Right cardiac atrium (tissue), 5 donors: Measurements from ENCODE around the gene RAB8A. TPM values are rescaled to one million over a fixed set of nuclear protein-coding genes. Genes with fewer than 3 reads are reported as not detected.
A peak's percentile ranks its signal among the peaks of the same experiment; 100 is the strongest.

ENCODE experiments used
- ATAC-seq, 2 donors: fragments of 200-7000 bp; cut with Tn5 transposase; one replicate each; pipeline versions ENCODE4 v1.8.0 to v1.9.1; 2020; ENCODE audit warnings: moderate library complexity in 2 of 2, mild to moderate bottlenecking in 1 of 2
- DNase-seq, 3 donors: peaks; one replicate each; pipeline ENCODE4 v3.0.0-alpha.2; 2020
- H3K27ac ChIP-seq: one replicate; pipeline ENCODE4 v1.5.1; 2013; ENCODE audit warnings: mild to moderate bottlenecking, low read length, control low read depth, moderate library complexity
- H3K27me3 ChIP-seq: one replicate; pipeline ENCODE4 v1.6.1; 2013; ENCODE audit not compliant: control insufficient read depth, insufficient read depth
- H3K4me1 ChIP-seq: one replicate; pipeline ENCODE4 v1.6.1; 2013; ENCODE audit warnings: low read length; ENCODE audit not compliant: control insufficient read depth, insufficient read depth
- H3K4me3 ChIP-seq: one replicate; pipeline ENCODE4 v1.5.1; 2013; ENCODE audit warnings: low read length, control low read depth
- H3K9me3 ChIP-seq: one replicate; pipeline ENCODE4 v1.6.1; 2013; ENCODE audit warnings: low read length; ENCODE audit not compliant: control insufficient read depth
- WGBS: extraction: QIAGEN DNeasy Blood & Tissue Kit; methylation state at CpG from one replicate; pipeline ENCODE4 v1.1.7; 2013; 5-methylcytosine and 5-hydroxymethylcytosine counted together
- intact Hi-C, 4 donors: fragments of 100-400 bp; cut with DNase I; formaldehyde crosslinking; loops; one replicate each; pipeline versions ENCODE4 v1.11.0 to v1.14.0; 2022 to 2023
- polyA plus RNA-seq: library from polyadenylated mRNA; stranded (reverse); fragments of 200-250 nt; gene quantifications from one replicate; pipeline ENCODE4 v1.2.3, GENCODE V29; 2013
- total RNA-seq, 4 donors: library from RNA; stranded (reverse); fragmentation: NEBNext Ultra II Directional; extraction: Animal tissue kit (Norgen Biotek cat#: 25700); gene quantifications; one replicate each; pipeline ENCODE4 v1.2.1, GENCODE V29; 2021
- donor health status: healthy with polysubstance abuse.
- donor health status: DM: no; HTN: yes; CAD: no.
- donor health status: DM: no; HTN: no; CAD: no.
- donor health status: DM: no; HTN: yes; CAD: no; lungs with severe emphysema.
- donor health status: DM: yes; HTN: yes; CAD: no.

The RAB8A gene
- total and polyA plus RNA-seq, 5 donors = 12.9 to 30.0 (median 23.4) TPM

DNA sequence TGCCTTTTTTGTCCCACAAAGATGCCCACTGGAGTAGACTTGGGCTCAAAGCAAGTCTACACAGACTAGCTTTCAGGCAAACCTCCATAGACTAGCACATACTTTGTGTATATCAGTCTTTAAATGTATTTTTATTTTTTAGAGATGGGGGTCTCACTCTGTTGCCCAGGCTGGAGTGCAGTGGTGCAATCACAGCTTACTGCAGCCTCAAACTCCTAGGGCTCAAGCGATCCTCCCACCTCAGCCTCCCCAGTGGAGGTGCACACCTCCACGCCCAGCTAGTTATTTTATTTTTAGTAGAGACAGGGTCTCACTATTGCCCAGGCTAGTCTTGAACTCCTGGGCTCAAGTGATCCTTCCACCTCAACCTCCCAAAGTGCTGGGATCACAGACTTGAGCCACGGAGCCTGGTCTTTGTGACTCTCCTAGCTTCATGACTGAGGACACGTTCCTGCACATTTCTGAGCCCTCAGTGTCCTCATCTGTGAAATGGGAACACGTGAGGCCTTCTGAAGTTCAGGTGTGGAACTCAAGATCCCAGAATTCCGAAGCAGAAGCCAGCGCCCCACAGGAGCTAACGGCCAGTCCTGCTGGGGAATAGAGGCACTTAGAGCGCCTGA is 40.5 kb upstream of the RAB8A start:
- intact Hi-C loops = no loop called here
- ATAC-seq (no peak), DNase-seq (no peak)
- 78% methylated on average over 9 of the region's 9 CpGs for WGBS
- H3K27ac ChIP-seq = peak overlapping the region; percentile 55
- H3K4me3 ChIP-seq = no peak overlapping the region
- no peaks in the 10 kb centered on the region for H3K9me3 ChIP-seq
- no peaks in the 10 kb centered on the region for H3K27me3 ChIP-seq
- H3K4me1 ChIP-seq = no peaks in the 10 kb centered on the region

DNA sequence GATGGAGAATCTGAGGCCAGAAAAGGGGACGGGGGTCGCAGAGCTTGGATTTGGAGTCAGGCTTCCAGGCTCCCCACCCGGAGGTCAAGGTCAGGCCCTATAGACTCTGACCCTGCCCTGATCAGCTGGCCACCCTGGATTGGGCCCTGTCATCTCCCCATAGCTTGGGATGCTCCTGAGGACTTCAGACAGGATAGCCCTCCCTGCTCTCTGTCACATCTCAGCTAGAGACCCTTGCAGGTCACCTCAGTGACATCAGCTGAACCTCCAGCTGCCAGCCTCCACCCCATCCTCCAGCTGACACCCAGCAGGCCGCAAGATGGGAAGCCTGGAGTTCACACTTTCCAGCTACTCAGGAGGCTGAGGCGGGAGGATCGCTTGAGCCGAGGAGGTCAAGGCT is 38.2 kb upstream of the RAB8A start:
- Histone ChIP-seq H3K9me3 (no peaks in the 10 kb centered on the region), H3K4me3 (no peak overlapping the region), H3K4me1 (peaks cover 2% of the 10 kb centered on the region), H3K27me3 (no peaks in the 10 kb centered on the region), H3K27ac (no peak overlapping the region)
- intact Hi-C loops = no loop called here
- 92% methylated on average over 7 of the region's 7 CpGs for WGBS
- ATAC-seq (no peak), DNase-seq (no peak)

DNA sequence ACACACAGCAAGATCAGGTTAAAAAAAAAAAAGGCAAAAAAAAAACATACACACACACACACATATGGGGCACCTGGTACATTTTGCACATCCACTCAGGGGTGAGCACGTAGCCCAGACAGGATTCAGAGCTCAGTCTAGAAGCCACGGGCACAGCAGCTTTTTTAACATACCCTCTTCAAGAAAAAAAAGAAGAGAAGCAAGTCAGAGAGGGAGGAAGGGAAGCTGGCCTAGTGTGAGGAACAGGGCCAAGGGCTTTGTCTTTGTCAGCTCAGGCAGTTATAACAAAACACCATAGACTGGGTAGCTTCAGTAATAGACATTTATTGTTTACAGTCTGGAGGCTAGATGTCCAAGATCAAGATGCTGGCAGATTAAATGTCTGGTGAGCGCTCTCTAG is 37.7 kb upstream of the RAB8A start:
- DNase-seq (no peak), ATAC-seq (no peak)
- Histone ChIP-seq H3K27ac (no peak overlapping the region), H3K4me1 (peaks cover 2% of the 10 kb centered on the region), H3K27me3 (no peaks in the 10 kb centered on the region), H3K9me3 (no peaks in the 10 kb centered on the region), H3K4me3 (no peak overlapping the region)
- 56% methylated on average over 3 of the region's 3 CpGs for WGBS
- intact Hi-C loops = no loop called here

DNA sequence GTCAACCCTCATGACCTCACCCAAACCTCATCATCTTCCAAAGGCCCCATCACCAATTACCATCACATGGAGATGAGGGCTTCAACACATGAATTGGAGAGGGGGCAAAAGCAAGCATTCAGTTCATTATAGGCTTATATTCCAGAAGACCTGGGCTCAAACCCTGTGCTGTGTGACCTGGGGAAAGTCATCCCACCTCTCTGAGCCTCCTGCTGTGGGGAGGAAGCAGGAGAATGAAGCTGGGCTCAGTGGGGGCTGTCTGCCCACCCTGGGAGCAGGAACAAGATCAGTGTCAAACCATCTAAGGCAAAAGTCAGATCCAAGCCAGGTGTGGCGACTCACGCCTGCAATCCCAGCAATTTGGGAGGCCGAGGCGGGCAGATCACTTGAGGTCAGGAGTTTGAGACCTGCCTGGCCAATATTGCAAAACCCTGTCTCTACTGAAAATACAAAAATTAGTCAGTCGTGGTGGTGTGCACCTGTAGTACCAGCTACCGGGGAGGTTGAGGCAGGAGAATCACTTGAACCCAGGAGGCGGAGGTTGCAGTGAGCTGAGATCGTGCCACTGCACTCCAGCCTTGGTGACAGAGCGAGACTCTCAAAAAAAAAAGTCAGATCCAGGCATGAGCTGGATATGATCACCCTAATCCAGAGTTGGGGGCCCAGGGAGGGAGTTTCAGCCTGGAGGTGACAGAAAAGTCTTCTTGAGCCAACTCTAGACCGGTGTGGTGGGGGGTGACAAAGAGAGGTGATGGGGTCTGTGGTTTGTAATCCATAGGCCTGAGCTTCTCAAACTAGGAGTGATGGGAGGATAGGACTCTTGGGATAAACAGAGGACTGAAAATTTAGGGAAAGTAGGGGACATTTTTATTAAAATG is 37.0 kb upstream of the RAB8A start:
- Histone ChIP-seq H3K27me3 (no peaks in the 10 kb centered on the region), H3K27ac (no peak overlapping the region), H3K9me3 (no peaks in the 10 kb centered on the region), H3K4me1 (peaks cover 4% of the 10 kb centered on the region), H3K4me3 (no peak overlapping the region)
- ATAC-seq (no peak), DNase-seq (no peak)
- WGBS = 96% methylated on average over 10 of the region's 10 CpGs
- intact Hi-C loops = no loop called here

DNA sequence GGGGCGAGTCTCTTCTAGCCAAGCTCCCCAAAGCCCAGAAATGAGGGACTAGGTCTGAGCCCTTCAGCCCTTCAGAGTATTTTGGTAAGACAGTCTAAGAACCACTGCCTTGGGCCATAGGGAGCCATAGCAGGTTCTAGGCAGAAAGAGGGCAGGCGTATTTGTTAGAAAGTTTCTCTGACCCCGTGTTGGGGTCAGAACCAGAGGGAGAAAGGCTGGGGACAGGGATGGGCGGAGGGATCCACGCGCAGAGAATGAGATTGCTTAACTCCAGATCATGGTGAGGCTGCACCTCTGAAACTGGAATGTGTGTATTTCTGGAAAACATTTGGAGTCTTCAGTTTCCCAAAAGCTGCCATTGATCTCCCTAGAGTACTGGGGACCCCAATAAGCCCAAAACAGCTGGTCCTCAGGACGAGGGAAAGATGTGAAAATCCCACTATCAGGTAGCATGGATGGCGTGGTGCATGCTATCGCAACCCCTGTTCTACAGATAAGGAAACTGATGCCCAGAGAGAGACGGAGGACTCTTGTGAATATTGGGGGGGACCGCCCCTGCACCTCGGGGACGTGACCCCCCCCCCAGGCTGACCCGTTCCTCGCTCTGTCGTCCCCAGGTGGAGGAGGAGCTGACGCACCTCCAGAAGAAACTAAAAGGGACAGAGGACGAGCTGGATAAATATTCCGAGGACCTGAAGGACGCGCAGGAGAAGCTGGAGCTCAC is 36.1 kb upstream of the RAB8A start:
- intact Hi-C loops = no loop called here
- no peaks in the 10 kb centered on the region for H3K9me3 ChIP-seq
- WGBS = 30% methylated on average over 21 of the region's 21 CpGs
- no peak for DNase-seq
- H3K4me3 ChIP-seq = peak overlapping the region; percentile 94
- peak overlapping the region; percentile 94 for H3K27ac ChIP-seq
- no peak for ATAC-seq
- peaks cover 4% of the 10 kb centered on the region for H3K4me1 ChIP-seq
- no peaks in the 10 kb centered on the region for H3K27me3 ChIP-seq

DNA sequence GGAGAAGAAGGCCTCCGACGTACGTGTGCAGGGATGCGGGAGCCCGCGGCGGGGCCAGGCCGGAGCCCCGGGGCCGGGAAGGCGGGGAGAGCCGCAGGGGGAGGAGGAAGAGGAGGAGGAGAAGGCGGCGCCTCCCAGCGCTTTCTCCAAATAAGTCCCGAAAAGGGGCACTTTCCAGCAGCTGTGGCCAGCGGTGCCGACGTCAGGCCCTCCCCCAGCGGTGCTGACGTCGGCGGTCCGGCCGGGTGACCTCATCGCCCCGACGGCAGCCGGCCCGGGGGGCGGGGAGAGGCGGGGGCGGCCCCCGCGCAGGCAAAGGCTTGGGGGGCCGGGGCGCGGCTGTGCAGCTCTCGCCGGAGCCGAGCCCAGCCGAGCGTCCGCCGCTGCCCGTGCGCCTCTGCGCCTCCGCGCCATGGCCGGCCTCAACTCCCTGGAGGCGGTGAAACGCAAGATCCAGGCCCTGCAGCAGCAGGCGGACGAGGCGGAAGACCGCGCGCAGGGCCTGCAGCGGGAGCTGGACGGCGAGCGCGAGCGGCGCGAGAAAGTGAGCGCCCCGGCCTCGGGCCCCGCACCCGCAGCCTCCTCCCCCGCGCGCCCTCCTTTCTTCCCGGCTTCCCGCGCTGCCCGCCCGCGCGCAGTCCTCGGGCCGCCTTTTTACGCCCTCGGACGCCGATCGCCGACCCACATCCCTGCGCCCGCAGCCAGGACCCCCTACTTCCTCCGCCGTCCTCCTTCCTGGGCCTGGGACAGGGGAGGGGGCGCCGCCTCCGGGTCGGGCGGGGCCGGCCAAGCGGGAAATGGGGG is 35.3 kb upstream of the RAB8A start, which contains the start of gene TPM4:
Gene TPM4, plus strand, starts transcription at position 342 of the 804 bp plus-strand sequence. Its CDS starts 71 bp downstream, at position 413.
- intact Hi-C loops = no loop called here
- DNase-seq = peak; percentile 95 to 97 (median 97)
- Histone ChIP-seq H3K9me3 (no peaks in the 10 kb centered on the region), H3K27ac (peak within 1 kb of the TSS; percentile 94), H3K4me3 (peak within 1 kb of the TSS; percentile 94), H3K4me1 (peaks cover 4% of the 10 kb centered on the region), H3K27me3 (no peaks in the 10 kb centered on the region)
- ATAC-seq = peak; percentile 88 to 94
- under 1% methylated on average over 99 of the region's 101 CpGs for WGBS

DNA sequence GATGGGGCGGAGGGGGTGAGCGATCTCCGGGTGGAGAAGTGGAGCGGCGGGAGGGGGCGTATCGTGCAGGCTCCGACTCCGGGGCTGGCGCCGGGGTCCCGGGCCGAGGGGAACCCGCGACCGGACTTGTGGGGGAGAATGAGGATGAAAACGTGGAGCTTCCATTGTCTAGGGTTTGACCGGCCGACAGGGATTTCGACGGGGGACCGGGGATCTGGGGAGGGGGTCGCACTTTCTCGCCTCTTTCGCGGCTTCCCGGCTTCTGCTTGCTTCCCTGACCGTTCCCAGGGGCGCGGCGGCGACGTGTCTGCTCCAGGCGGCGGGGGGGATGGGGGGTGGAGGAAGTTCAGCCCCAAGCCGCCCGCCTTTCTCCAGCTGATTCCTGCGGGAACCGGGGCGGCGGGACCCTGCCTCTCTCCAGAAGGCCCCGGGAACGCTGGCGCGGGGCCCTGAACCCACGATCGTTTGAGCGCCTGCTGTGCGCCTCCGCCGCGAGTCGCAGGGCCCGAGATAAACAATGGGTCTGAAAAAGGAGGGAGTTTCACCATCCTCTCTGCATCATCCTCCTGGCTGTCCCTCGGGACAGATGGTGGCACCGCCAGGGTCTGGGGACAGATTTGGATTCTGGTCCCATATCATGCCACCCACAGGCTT is 34.6 kb upstream of the RAB8A start:
- no peaks in the 10 kb centered on the region for H3K27me3 ChIP-seq
- DNase-seq = peak; percentile 62 to 90 (median 90)
- H3K27ac ChIP-seq = peak overlapping the region; percentile 94
- peak; percentile 5 to 16 for ATAC-seq
- H3K4me1 ChIP-seq = peaks cover 4% of the 10 kb centered on the region
- intact Hi-C loops = no loop called here
- under 1% methylated on average over 56 of the region's 56 CpGs for WGBS
- peak overlapping the region; percentile 94 for H3K4me3 ChIP-seq
- H3K9me3 ChIP-seq = no peaks in the 10 kb centered on the region

DNA sequence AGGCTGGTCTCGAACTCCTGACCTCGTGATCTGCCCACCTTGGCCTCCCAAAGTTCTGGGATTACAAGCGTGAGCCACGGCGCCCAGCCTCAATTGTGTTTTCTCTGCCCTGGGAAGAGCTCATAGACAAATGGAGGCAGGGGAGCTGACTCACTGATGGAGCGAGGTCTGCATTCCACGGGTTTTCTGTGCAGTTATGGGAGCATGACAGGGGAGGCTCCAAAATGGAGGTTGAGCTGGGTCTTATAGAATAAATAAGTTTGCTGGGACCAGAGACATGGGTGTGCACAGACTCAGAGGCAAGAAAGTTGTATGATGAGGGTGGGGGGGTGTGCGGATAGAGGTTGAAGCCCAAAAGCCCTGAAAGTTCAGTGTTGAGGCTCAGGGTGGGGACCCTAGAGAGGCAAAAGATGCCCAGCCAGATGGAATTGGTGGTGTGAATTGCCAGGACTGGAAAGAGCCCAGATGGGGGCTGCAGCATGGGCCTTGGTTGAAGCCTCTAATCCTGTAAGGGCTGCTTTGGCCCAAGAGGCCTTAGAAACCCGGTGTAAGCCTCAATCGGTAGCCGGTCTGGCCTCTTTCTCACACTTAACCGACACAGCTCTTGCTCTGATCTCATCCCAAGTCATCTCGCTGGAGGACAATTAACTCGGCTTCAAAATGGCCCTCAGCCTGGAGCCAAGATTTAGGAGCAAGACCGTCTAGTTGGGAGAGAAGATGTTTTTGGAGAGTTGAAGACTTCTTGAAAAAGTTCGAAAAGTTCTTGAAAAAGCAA is 33.5 kb upstream of the RAB8A start:
- peak overlapping the region; percentile 99 for H3K27ac ChIP-seq
- DNase-seq (no peak), ATAC-seq (no peak)
- H3K4me1 ChIP-seq = peaks cover 4% of the 10 kb centered on the region
- peak overlapping the region; percentile 53 for H3K4me3 ChIP-seq
- no peaks in the 10 kb centered on the region for H3K9me3 ChIP-seq
- intact Hi-C loops = no loop called here
- 28% methylated on average over 16 of the region's 16 CpGs for WGBS
- H3K27me3 ChIP-seq = no peaks in the 10 kb centered on the region

DNA sequence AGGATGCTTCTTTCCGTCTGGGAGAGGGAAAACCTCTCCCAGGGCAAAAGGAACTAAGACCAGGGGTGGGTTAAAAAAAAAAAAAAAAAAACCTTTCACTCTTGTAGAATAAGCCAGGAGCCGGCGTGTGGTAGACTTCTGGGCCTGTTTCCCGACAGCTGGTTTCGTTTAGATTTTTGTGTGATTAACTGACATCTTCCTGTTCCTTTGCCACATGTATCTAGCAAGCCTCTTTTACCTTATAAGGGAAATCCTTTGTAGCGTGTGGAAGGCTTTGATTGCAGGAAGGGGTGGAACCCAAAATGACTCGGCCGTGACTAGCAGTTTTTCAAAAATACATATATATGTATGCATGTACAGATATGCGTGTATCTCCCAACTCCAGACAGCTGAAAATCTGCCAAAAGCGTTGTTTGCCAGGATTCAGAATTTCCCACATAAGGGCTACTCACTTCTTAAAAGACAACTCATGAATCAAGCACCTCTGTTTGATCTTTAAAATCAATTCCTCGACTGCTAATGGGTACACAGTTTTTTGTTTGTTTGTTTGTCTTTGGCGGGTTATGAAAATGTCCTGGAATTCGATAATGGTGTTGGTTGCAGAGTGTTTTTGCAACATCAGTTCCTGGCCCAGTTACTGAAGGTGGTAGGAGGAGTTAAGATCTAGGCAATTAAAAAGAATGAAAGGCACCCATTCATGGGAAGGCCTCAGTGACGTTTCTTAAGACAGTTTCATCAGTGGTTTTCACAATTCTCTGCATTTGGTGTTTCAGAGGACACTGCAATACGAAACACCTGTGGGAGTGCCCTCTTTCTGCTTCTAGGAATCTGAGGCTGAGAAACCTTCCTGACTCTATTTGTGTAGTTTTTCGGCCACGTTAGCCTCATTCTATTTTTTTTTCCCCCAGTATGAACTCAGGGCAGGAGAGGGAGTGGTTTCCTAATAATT is 32.7 kb upstream of the RAB8A start:
- ATAC-seq (peak; percentile 43 to 54), DNase-seq (peak; percentile 77 to 88 (median 81))
- no peaks in the 10 kb centered on the region for H3K27me3 ChIP-seq
- intact Hi-C loops = no loop called here
- 11% methylated on average over 17 of the region's 17 CpGs for WGBS
- peaks cover 4% of the 10 kb centered on the region for H3K4me1 ChIP-seq
- peak overlapping the region; percentile 53 for H3K4me3 ChIP-seq
- H3K27ac ChIP-seq = peak overlapping the region; percentile 99
- no peaks in the 10 kb centered on the region for H3K9me3 ChIP-seq
